Suppressor macrophage treated with lipopolysaccharide for 1 hour (primary cell): ENCODE results near the gene JAM2.

Experiments
- DNase-seq, 3 donors: peaks; one replicate each; pipeline ENCODE4 v3.0.0-alpha.2; 2020 to 2022

Gene JAM2

GRCh38 chr21:25721987-25722386 is 82.9 kb downstream of the JAM2 start:
- no peak for DNase-seq

GRCh38 chr21:25722631-25723030 is 83.6 kb downstream of the JAM2 start:
- DNase-seq = peak; percentile 67 to 77 (median 68)

- no peak for DNase-seq
Observed at GRCh38 chr21:25732091-25732760, 93.2 kb downstream of the JAM2 start.

- DNase-seq = peak; percentile 32 to 34 (median 33)
Observed at GRCh38 chr21:25733859-25734653, 95.0 kb downstream of the JAM2 start.

GRCh38 chr21:25734654-25734903 is 95.5 kb downstream of the JAM2 start:
- DNase-seq = no peak

GRCh38 chr21:25734904-25735645 is 96.0 kb downstream of the JAM2 start, which contains the start of the genes ATP5PF and GABPA:
TSS of gene ATP5PF (minus strand) at chr21:25734904. CDS start at chr21:25729794, 5,110 bp downstream.
TSS of gene GABPA (plus strand) at chr21:25734972. CDS start at chr21:25741599, 6,627 bp downstream.
- peak; percentile 98 to 99 (median 98) for DNase-seq

GRCh38 chr21:25735646-25736597 is 96.9 kb downstream of the JAM2 start:
- peak; percentile 71 to 88 (median 77) for DNase-seq

GRCh38 chr21:25737421-25737820 is 98.4 kb downstream of the JAM2 start:
- DNase-seq = no peak

- DNase-seq = no peak
Observed at GRCh38 chr21:25742900-25743299, 103.8 kb downstream of the JAM2 start.

GRCh38 chr21:25744854-25745253 is 105.8 kb downstream of the JAM2 start:
- no peak for DNase-seq

GRCh38 chr21:25750085-25750484 is 111.0 kb downstream of the JAM2 start:
- no peak for DNase-seq

GRCh38 chr21:25752416-25752815 is 113.4 kb downstream of the JAM2 start:
- no peak for DNase-seq

GRCh38 chr21:25756190-25756932 is 117.3 kb downstream of the JAM2 start:
- no peak for DNase-seq

- DNase-seq = no peak
Observed at GRCh38 chr21:25757531-25757930, 118.5 kb downstream of the JAM2 start.

GRCh38 chr21:25759573-25759972 is 120.5 kb downstream of the JAM2 start:
- DNase-seq = no peak

- DNase-seq = no peak
Observed at GRCh38 chr21:25760061-25760460, 121.0 kb downstream of the JAM2 start.

GRCh38 chr21:25760677-25761076 is 121.6 kb downstream of the JAM2 start:
- DNase-seq = no peak

GRCh38 chr21:25764065-25764464 is 125.0 kb downstream of the JAM2 start:
- DNase-seq = no peak
